GM12878 (cell line): ENCODE data around the gene ISLR. TPM values are rescaled to one million over a fixed set of nuclear protein-coding genes. Genes with fewer than 3 reads are reported as not detected.

Source experiments
- ATAC-seq: fragments of 200-7000 bp; cut with Tn5 transposase; 3 replicates; pipeline ENCODE4 v1.9.1; 2020; ENCODE audit warnings: mild to moderate bottlenecking, moderate library complexity
- BruUV-seq: library from RNA; stranded (reverse); fragments of 400-500 nt; replicated peaks from 2 replicates; lab custom pipeline; 2021; lab: Mats Ljungman, UMichigan
- CTCF ChIA-PET: fragments of 300-600 bp; sonication (Branson Sonifier 250); formaldehyde crosslinking; extraction: SDS; loops from one replicate; lab custom pipeline; 2021; ENCODE audit warnings: inconsistent platforms; lab: Yijun Ruan, JAX
- POLR2A ChIA-PET: fragments of 350-600 bp; formaldehyde crosslinking; extraction: SDS; loops from one replicate; lab custom pipeline; 2021; ENCODE audit warnings: inconsistent platforms; lab: Charles Lee
- RAD21 ChIA-PET: fragments of 300-600 bp; sonication (Branson Sonifier 250); formaldehyde crosslinking; loops from one replicate; lab custom pipeline; 2023; ENCODE audit warnings: antibody characterized with exemption; ENCODE audit not compliant: unreplicated experiment; lab: Charles Lee
- SMC1A ChIA-PET: fragments of 300-600 bp; sonication (Branson Sonifier 250); formaldehyde crosslinking; loops from one replicate; lab custom pipeline; 2023; ENCODE audit not compliant: unreplicated experiment, uncharacterized antibody; lab: Charles Lee
- DNase-seq: peaks from one replicate; pipeline ENCODE4 v3.0.0-alpha.2; 2011; ENCODE audit warnings: low read depth, low spot score
- FAIRE-seq: peaks from 3 replicates; lab custom pipeline; 2011; peaks lifted over from hg19 to GRCh38; lab: Jason Lieb, UNC
- H2AFZ ChIP-seq: 2 replicates; pipeline ENCODE4 v1.6.0; 2011; ENCODE audit warnings: low read depth, low read length, control low read depth; ENCODE audit not compliant: control insufficient read depth
- H3K27ac ChIP-seq: 2 replicates; pipeline ENCODE4 v1.5.1; 2011; ENCODE audit warnings: control low read depth; ENCODE audit not compliant: control insufficient read depth, insufficient read depth
- H3K27me3 ChIP-seq, 2 experiments: replicated peaks in 1 of 2; 2 replicates each; pipeline versions ENCODE4 v1.6.0 to v1.6.1; 2011; ENCODE audit warnings: low read length in 1 of 2; ENCODE audit not compliant: control insufficient read depth in 2 of 2, insufficient read depth in 2 of 2
- H3K36me3 ChIP-seq, 2 experiments: 2 replicates each; pipeline ENCODE4 v1.5.1; 2011; ENCODE audit warnings: low read length in 1 of 2; ENCODE audit not compliant: control insufficient read depth in 2 of 2, insufficient read depth in 2 of 2
- H3K4me1 ChIP-seq: 2 replicates; pipeline ENCODE4 v1.6.1; 2011; ENCODE audit warnings: mild to moderate bottlenecking, low read length, moderate library complexity, mixed read lengths; ENCODE audit not compliant: control insufficient read depth, insufficient read depth
- H3K4me2 ChIP-seq: 2 replicates; pipeline ENCODE4 v1.6.0; 2011; ENCODE audit warnings: control low read depth; ENCODE audit not compliant: control insufficient read depth, insufficient read depth
- H3K4me3 ChIP-seq: fragments of 200-600 bp; sonication (generic); 2 replicates; pipeline ENCODE4 v1.5.1; 2016
- H3K79me2 ChIP-seq: 2 replicates; pipeline ENCODE4 v1.6.0; 2011; ENCODE audit warnings: low read length; ENCODE audit not compliant: control insufficient read depth, insufficient read depth
- H3K9ac ChIP-seq: 2 replicates; pipeline ENCODE4 v1.8.0; 2011; ENCODE audit warnings: low read length, control low read depth, mixed read lengths; ENCODE audit not compliant: control insufficient read depth, insufficient read depth
- H3K9me3 ChIP-seq: replicated peaks from 3 replicates; pipeline ENCODE4 v1.5.1; 2011; ENCODE audit warnings: mild to moderate bottlenecking, low read length; ENCODE audit not compliant: control insufficient read depth, insufficient read depth
- H4K20me1 ChIP-seq: 2 replicates; pipeline ENCODE4 v1.6.0; 2011; ENCODE audit not compliant: control insufficient read depth, insufficient read depth
- BRCA1 ChIP-seq: IDR thresholded peaks from 2 replicates; pipeline ENCODE4 v1.6.1; 2011; ENCODE audit warnings: low read depth, low read length, improper control_type of control experiment
- IKZF1 ChIP-seq: fragments of 450-650 bp; conservative IDR thresholded peaks from 2 replicates; pipeline ENCODE4 v1.6.1; 2017; ENCODE audit warnings: antibody characterized with exemption, mild to moderate bottlenecking
- JUND ChIP-seq: IDR thresholded peaks from 2 replicates; pipeline ENCODE4 v1.6.1; 2012; ENCODE audit warnings: low read depth, mild to moderate bottlenecking, low read length, improper control_type of control experiment, moderate library complexity
- LARP7 ChIP-seq: fragments of 450-650 bp; IDR thresholded peaks from 2 replicates; pipeline ENCODE4 v1.6.1; 2017; ENCODE audit warnings: mild to moderate bottlenecking
- NR2C1 ChIP-seq: fragments of 450-650 bp; IDR thresholded peaks from 2 replicates; pipeline ENCODE4 v1.6.1; 2017; ENCODE audit warnings: antibody characterized with exemption, mild to moderate bottlenecking, moderate library complexity
- SP1 ChIP-seq: IDR thresholded peaks from one replicate; pipeline ENCODE4 v1.6.1; 2011; ENCODE audit warnings: low read depth, low read length
- ZZZ3 ChIP-seq: IDR thresholded peaks from 2 replicates; pipeline ENCODE4 v1.6.1; 2011; ENCODE audit warnings: low read depth; ENCODE audit not compliant: control insufficient read depth, insufficient read length
- WGBS: methylation state at CpG from one replicate; pipeline ENCODE4 v1.1.6; 2016; ENCODE audit warnings: low lambda C conversion rate; ENCODE audit not compliant: insufficient replicate concordance, insufficient coverage; ENCODE audit errors: missing lambda C conversion rate; 5-methylcytosine and 5-hydroxymethylcytosine counted together
- in situ Hi-C: fragments of 300-500 bp; cut with MboI; formaldehyde crosslinking; loops from 9 replicates; pipeline ENCODE4 v1.14.3; 2018; ENCODE audit warnings: mixed read lengths
- intact Hi-C: fragments of 100-400 bp; cut with micrococcal nuclease; formaldehyde crosslinking; loops from one replicate; pipeline ENCODE4 v1.14.2; 2022; ENCODE audit not compliant: unreplicated experiment
- polyA plus RNA-seq, 11 experiments: library from polyadenylated mRNA; depleted of rRNA in 4 of 11; unstranded in 6 of 11; stranded (reverse) in 5 of 11; fragments of >200 nt; fragmentation: Nextera tagmentation in 4 of 11; fragmentation: Illumina TruSeq in 1 of 11; extraction: Ambion mirVana in 4 of 11; extraction: Trizol in 1 of 11; gene quantifications; 1 replicate in 1 of 11; 2 replicates in 10 of 11; pipeline versions ENCODE4 v1.2.1 to v1.2.3, GENCODE V29; 2011 to 2016; ENCODE audit warnings: inconsistent platforms in 2 of 11, missing spikeins in 2 of 11, low read depth in 1 of 11
- total RNA-seq, 4 experiments: library from RNA; depleted of rRNA in 3 of 4; stranded (reverse); fragments of >200 nt in 3 of 4; fragmentation: Illumina TruSeq in 1 of 4; extraction: Trizol in 1 of 4; gene quantifications; 2 replicates each; pipeline versions ENCODE4 v1.2.1 to v1.2.3, GENCODE V29; 2013 to 2021
- TF ChIP-seq, protein P1 (sequence below): fragments of 450-650 bp; IDR thresholded peaks from 2 replicates; pipeline ENCODE4 v1.6.1; 2016; ENCODE audit warnings: mild to moderate bottlenecking, moderate library complexity, borderline replicate concordance
- TF ChIP-seq, protein P2 (sequence below): IDR thresholded peaks from 2 replicates; pipeline ENCODE4 v1.6.1; 2012; ENCODE audit warnings: mild to moderate bottlenecking, low read depth, low read length
- TF ChIP-seq, protein P3 (sequence below): fragments of 450-650 bp; formaldehyde crosslinking; IDR thresholded peaks from 2 replicates; pipeline ENCODE4 v1.4.0; 2020; ENCODE audit warnings: mild to moderate bottlenecking, moderate library complexity

Gene ISLR
- total and polyA plus RNA-seq, 10 of the 15 experiments (the other 5 are each of a cell fraction or from before 2014, with no cell fraction given) = 0.03 to 1.8 (median 0.54) TPM

DNA sequence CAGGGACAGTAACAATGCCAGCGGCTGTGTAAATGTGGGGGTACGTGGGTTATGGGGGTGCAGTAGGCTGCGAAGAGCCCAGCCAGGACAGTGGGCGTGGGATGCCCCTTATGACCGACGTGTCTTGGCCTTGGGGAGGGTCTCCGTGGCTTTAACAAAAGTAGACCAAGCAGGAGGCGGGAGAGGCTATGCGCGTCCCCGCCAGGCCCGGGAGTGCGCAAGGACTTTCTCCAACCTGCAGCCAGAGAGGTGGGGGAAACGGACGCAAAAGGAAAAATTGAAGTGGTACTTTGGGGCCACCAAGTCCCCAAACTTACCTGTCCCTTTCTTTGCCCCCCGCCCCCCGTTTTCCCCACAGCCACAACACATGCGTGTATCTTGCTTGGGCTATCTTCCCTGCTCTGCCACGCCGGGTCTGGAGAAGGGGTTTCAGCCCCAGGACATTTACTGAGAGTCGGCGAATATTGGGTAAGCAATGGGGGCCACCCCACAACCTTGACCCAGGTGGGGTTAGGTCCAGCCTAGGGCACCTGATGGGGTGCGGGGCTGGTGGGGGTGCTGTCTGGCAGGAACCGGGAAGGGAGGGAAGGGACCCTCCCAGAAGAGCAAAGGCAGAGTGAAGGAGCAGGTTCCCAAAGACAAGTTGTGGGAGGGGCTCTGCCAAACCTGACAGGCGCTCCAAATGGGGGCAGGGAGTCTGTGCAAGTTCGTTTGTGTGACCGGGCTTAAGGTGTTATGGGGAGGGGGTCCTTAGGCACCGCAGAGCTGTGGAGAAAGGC is 42.5 kb upstream of the ISLR start:
- DNase-seq (no peak), FAIRE-seq (no peak), ATAC-seq (no peak)
- no peak overlapping the region for H3K4me3 ChIP-seq
- H3K9ac ChIP-seq = no peak overlapping the region
- H3K27ac ChIP-seq = no peak overlapping the region
- ChIA-PET RAD21 (no interaction called here), CTCF (interaction anchor here (3.3 kb wide), 1 partner anchor 190 kb away, joined by 26 read pairs; no protein-coding TSS in a partner anchor), POLR2A (no interaction called here), SMC1A (no interaction called here)
- intact Hi-C loops (no loop called here), in situ Hi-C loops (no loop called here)
- H3K9me3 ChIP-seq = no peaks in the 10 kb centered on the region; the same call in 2 of the 3 replicates
- no peaks in the 10 kb centered on the region for H3K79me2 ChIP-seq
- H4K20me1 ChIP-seq = no peaks in the 10 kb centered on the region
- WGBS = 45% methylated on average over 28 of the region's 28 CpGs
- H3K27me3 ChIP-seq = peaks cover 36 to 61% of the 10 kb centered on the region in 2 experiments
- H3K36me3 ChIP-seq = no peaks in the 10 kb centered on the region
- BruUV-seq = no TSS peak
- H3K4me2 ChIP-seq = no peak overlapping the region
- H3K4me1 ChIP-seq = peaks cover 3% of the 10 kb centered on the region; the same call in 1 of the 2 replicates
- H2AFZ ChIP-seq = no peak overlapping the region
- TF ChIP-seq IKZF1 = no peak
- TF ChIP-seq, protein P1, sequence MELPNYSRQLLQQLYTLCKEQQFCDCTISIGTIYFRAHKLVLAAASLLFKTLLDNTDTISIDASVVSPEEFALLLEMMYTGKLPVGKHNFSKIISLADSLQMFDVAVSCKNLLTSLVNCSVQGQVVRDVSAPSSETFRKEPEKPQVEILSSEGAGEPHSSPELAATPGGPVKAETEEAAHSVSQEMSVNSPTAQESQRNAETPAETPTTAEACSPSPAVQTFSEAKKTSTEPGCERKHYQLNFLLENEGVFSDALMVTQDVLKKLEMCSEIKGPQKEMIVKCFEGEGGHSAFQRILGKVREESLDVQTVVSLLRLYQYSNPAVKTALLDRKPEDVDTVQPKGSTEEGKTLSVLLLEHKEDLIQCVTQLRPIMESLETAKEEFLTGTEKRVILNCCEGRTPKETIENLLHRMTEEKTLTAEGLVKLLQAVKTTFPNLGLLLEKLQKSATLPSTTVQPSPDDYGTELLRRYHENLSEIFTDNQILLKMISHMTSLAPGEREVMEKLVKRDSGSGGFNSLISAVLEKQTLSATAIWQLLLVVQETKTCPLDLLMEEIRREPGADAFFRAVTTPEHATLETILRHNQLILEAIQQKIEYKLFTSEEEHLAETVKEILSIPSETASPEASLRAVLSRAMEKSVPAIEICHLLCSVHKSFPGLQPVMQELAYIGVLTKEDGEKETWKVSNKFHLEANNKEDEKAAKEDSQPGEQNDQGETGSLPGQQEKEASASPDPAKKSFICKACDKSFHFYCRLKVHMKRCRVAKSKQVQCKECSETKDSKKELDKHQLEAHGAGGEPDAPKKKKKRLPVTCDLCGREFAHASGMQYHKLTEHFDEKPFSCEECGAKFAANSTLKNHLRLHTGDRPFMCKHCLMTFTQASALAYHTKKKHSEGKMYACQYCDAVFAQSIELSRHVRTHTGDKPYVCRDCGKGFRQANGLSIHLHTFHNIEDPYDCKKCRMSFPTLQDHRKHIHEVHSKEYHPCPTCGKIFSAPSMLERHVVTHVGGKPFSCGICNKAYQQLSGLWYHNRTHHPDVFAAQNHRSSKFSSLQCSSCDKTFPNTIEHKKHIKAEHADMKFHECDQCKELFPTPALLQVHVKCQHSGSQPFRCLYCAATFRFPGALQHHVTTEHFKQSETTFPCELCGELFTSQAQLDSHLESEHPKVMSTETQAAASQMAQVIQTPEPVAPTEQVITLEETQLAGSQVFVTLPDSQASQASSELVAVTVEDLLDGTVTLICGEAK = no peak
- no peak for TF ChIP-seq JUND
- TF ChIP-seq BRCA1 = no peak
- TF ChIP-seq, protein P2, sequence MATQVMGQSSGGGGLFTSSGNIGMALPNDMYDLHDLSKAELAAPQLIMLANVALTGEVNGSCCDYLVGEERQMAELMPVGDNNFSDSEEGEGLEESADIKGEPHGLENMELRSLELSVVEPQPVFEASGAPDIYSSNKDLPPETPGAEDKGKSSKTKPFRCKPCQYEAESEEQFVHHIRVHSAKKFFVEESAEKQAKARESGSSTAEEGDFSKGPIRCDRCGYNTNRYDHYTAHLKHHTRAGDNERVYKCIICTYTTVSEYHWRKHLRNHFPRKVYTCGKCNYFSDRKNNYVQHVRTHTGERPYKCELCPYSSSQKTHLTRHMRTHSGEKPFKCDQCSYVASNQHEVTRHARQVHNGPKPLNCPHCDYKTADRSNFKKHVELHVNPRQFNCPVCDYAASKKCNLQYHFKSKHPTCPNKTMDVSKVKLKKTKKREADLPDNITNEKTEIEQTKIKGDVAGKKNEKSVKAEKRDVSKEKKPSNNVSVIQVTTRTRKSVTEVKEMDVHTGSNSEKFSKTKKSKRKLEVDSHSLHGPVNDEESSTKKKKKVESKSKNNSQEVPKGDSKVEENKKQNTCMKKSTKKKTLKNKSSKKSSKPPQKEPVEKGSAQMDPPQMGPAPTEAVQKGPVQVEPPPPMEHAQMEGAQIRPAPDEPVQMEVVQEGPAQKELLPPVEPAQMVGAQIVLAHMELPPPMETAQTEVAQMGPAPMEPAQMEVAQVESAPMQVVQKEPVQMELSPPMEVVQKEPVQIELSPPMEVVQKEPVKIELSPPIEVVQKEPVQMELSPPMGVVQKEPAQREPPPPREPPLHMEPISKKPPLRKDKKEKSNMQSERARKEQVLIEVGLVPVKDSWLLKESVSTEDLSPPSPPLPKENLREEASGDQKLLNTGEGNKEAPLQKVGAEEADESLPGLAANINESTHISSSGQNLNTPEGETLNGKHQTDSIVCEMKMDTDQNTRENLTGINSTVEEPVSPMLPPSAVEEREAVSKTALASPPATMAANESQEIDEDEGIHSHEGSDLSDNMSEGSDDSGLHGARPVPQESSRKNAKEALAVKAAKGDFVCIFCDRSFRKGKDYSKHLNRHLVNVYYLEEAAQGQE = no peak
- TF ChIP-seq ZZZ3 = no peak
- TF ChIP-seq, protein P3, sequence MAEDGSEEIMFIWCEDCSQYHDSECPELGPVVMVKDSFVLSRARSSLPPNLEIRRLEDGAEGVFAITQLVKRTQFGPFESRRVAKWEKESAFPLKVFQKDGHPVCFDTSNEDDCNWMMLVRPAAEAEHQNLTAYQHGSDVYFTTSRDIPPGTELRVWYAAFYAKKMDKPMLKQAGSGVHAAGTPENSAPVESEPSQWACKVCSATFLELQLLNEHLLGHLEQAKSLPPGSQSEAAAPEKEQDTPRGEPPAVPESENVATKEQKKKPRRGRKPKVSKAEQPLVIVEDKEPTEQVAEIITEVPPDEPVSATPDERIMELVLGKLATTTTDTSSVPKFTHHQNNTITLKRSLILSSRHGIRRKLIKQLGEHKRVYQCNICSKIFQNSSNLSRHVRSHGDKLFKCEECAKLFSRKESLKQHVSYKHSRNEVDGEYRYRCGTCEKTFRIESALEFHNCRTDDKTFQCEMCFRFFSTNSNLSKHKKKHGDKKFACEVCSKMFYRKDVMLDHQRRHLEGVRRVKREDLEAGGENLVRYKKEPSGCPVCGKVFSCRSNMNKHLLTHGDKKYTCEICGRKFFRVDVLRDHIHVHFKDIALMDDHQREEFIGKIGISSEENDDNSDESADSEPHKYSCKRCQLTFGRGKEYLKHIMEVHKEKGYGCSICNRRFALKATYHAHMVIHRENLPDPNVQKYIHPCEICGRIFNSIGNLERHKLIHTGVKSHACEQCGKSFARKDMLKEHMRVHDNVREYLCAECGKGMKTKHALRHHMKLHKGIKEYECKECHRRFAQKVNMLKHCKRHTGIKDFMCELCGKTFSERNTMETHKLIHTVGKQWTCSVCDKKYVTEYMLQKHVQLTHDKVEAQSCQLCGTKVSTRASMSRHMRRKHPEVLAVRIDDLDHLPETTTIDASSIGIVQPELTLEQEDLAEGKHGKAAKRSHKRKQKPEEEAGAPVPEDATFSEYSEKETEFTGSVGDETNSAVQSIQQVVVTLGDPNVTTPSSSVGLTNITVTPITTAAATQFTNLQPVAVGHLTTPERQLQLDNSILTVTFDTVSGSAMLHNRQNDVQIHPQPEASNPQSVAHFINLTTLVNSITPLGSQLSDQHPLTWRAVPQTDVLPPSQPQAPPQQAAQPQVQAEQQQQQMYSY (CRISPR knock-in tag) = no peak
- TF ChIP-seq NR2C1 = no peak
- TF ChIP-seq SP1 = no peak
- no peak for TF ChIP-seq LARP7
